Rectal smooth muscle tissue (tissue), 1 donor: Measurements from ENCODE around the gene RNF4.
A peak's percentile ranks its signal among the peaks of the same experiment; 100 is the strongest.
"Not testable (repeated sequence)": the region's sequence is repeated elsewhere in the genome, so short reads cannot be mapped to it uniquely, and the experiment has no call there.

ENCODE experiments used
- H3K27ac ChIP-seq: one replicate; pipeline ENCODE4 v1.7.0; 2013; ENCODE audit warnings: low read depth, low read length, inconsistent platforms
- H3K27me3 ChIP-seq: one replicate; pipeline ENCODE4 v1.7.0; 2013; ENCODE audit warnings: low read length; ENCODE audit not compliant: control insufficient read depth, insufficient read depth
- H3K36me3 ChIP-seq: one replicate; pipeline ENCODE4 v1.7.0; 2013; ENCODE audit warnings: low read length; ENCODE audit not compliant: control insufficient read depth, insufficient read depth
- H3K4me1 ChIP-seq: one replicate; pipeline ENCODE4 v1.7.0; 2013; ENCODE audit warnings: low read length; ENCODE audit not compliant: control insufficient read depth, insufficient read depth
- H3K4me3 ChIP-seq: one replicate; pipeline ENCODE4 v1.7.0; 2013; ENCODE audit warnings: low read length
- H3K9ac ChIP-seq: one replicate; pipeline ENCODE4 v1.7.0; 2013; ENCODE audit warnings: low read length

Gene RNF4

GRCh38 chr4:2511645-2512131 lies 42.8 kb downstream of the RNF4 start:
- H3K27me3 ChIP-seq, result no peaks in the 10 kb centered on the region
- no peak overlapping the region for H3K9ac ChIP-seq
- peaks cover 33% of the 10 kb centered on the region for H3K36me3 ChIP-seq
- H3K4me3 ChIP-seq, result no peak overlapping the region
- H3K4me1 ChIP-seq, result no peaks in the 10 kb centered on the region
- H3K27ac ChIP-seq, result no peak overlapping the region

GRCh38 chr4:2512396-2513135 lies 43.7 kb downstream of the RNF4 start:
- no peaks in the 10 kb centered on the region for H3K27me3 ChIP-seq

GRCh38 chr4:2514193-2514592 lies 45.3 kb downstream of the RNF4 start:
- H3K9ac ChIP-seq, H3K27me3 ChIP-seq, H3K4me3 ChIP-seq, H3K27ac ChIP-seq, H3K4me1 ChIP-seq: not testable (repeated sequence)
- peaks cover 33% of the 10 kb centered on the region for H3K36me3 ChIP-seq

More at GRCh38 chr4:2512396-2513135, 43.7 kb downstream of the RNF4 start:
- H3K27ac ChIP-seq, result no peak overlapping the region
- no peak overlapping the region for H3K4me3 ChIP-seq
- no peak overlapping the region for H3K9ac ChIP-seq
- H3K36me3 ChIP-seq, result peaks cover 33% of the 10 kb centered on the region
- no peaks in the 10 kb centered on the region for H3K4me1 ChIP-seq

GRCh38 chr4:2514944-2515343 lies 46.0 kb downstream of the RNF4 start:
- H3K36me3 ChIP-seq, result peaks cover 30% of the 10 kb centered on the region
- H3K27me3 ChIP-seq, H3K4me3 ChIP-seq, H3K4me1 ChIP-seq, H3K27ac ChIP-seq, H3K9ac ChIP-seq: not testable (repeated sequence)

GRCh38 chr4:2515830-2516550 lies 47.1 kb downstream of the RNF4 start:
- Histone ChIP-seq H3K27ac (no peak overlapping the region), H3K4me3 (no peak overlapping the region), H3K9ac (no peak overlapping the region), H3K4me1 (no peaks in the 10 kb centered on the region), H3K27me3 (no peaks in the 10 kb centered on the region), H3K36me3 (peaks cover 25% of the 10 kb centered on the region)

- Histone ChIP-seq H3K4me1 (no peaks in the 10 kb centered on the region), H3K27ac (no peak overlapping the region)
Observed at GRCh38 chr4:2516635-2517034, 47.7 kb downstream of the RNF4 start.

GRCh38 chr4:2526559-2526958 lies 57.7 kb downstream of the RNF4 start:
- Histone ChIP-seq H3K9ac (no peak overlapping the region), H3K4me1 (no peaks in the 10 kb centered on the region), H3K27ac (no peak overlapping the region), H3K27me3 (no peaks in the 10 kb centered on the region), H3K4me3 (no peak overlapping the region), H3K36me3 (no peaks in the 10 kb centered on the region)

More at GRCh38 chr4:2516635-2517034, 47.7 kb downstream of the RNF4 start:
- Histone ChIP-seq H3K4me3 (no peak overlapping the region), H3K36me3 (peaks cover 25% of the 10 kb centered on the region), H3K9ac (no peak overlapping the region), H3K27me3 (no peaks in the 10 kb centered on the region)

- peaks cover 4% of the 10 kb centered on the region for H3K4me1 ChIP-seq
Observed at GRCh38 chr4:2534904-2535375, 66.0 kb downstream of the RNF4 start.

GRCh38 chr4:2535376-2536192 lies 66.7 kb downstream of the RNF4 start:
- Histone ChIP-seq H3K9ac (peak overlapping the region; percentile 88), H3K4me3 (peak overlapping the region; percentile 90), H3K27ac (peak overlapping the region; percentile 96), H3K27me3 (no peaks in the 10 kb centered on the region), H3K36me3 (no peaks in the 10 kb centered on the region), H3K4me1 (peaks cover 4% of the 10 kb centered on the region)

More at GRCh38 chr4:2534904-2535375, 66.0 kb downstream of the RNF4 start:
- peak overlapping the region; percentile 96 for H3K27ac ChIP-seq
- H3K4me3 ChIP-seq, result peak overlapping the region; percentile 90
- H3K36me3 ChIP-seq, result no peaks in the 10 kb centered on the region
- no peaks in the 10 kb centered on the region for H3K27me3 ChIP-seq
- no peak overlapping the region for H3K9ac ChIP-seq

GRCh38 chr4:2536193-2537010 lies 67.5 kb downstream of the RNF4 start, which contains the start of gene FAM193A:
FAM193A (plus strand) TSS chr4:2536647; CDS start chr4:2536916, 269 bp downstream.
- Histone ChIP-seq H3K27me3 (no peaks in the 10 kb centered on the region), H3K4me3 (peak within 1 kb of the TSS; percentile 90), H3K4me1 (peaks cover 4% of the 10 kb centered on the region), H3K9ac (peak within 1 kb of the TSS; percentile 88), H3K36me3 (no peaks in the 10 kb centered on the region), H3K27ac (peak within 1 kb of the TSS; percentile 96)

- peak overlapping the region; percentile 87 for H3K27ac ChIP-seq
- H3K27me3 ChIP-seq, result no peaks in the 10 kb centered on the region
- H3K36me3 ChIP-seq, result no peaks in the 10 kb centered on the region
- peak overlapping the region; percentile 73 for H3K9ac ChIP-seq
- peaks cover 4% of the 10 kb centered on the region for H3K4me1 ChIP-seq
- peak overlapping the region; percentile 87 for H3K4me3 ChIP-seq
Observed at GRCh38 chr4:2537011-2537830, 68.3 kb downstream of the RNF4 start.
